GM18499 (cell line): Measurements from ENCODE around the gene MYH10.

ENCODE experiments used
- ATAC-seq: cut with Tn5 transposase; IDR thresholded peaks from one replicate; pipeline ENCODE4 v1.9.1; 2021; ENCODE audit warnings: moderate number of reproducible peaks; ENCODE audit not compliant: insufficient read depth, unreplicated experiment

MYH10 gene

GRCh38 chr17:8459107-8459506 lies 171.4 kb downstream of the MYH10 start:
- no peak for ATAC-seq

DNA sequence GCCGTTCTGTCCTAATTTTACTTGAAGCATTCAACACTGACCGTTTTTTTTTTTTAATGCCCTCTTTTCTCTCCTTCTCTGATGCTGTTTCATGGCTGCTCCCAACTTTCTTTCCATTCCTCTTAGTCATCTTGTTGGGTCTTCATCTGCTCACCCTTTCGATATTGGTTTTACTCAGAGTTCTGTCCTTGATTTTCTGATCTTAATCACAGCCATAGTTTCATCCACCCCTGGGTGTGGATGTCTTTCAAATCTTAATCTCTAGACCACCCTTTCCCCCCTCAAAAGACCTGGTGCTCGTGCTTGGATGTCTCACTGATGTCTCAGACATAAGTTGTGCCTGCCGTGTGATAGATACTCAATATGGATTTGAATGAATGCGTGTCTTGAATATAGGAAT lies 172.4 kb downstream of the MYH10 start:
- ATAC-seq = no peak

- ATAC-seq = no peak
Observed at GRCh38 chr17:8455665-8456209, 174.8 kb downstream of the MYH10 start.

- ATAC-seq = no peak
Observed at GRCh38 chr17:8453326-8453725, 177.2 kb downstream of the MYH10 start.

GRCh38 chr17:8451933-8452614 lies 178.5 kb downstream of the MYH10 start:
- no peak for ATAC-seq

- no peak for ATAC-seq
Observed at GRCh38 chr17:8448310-8448709, 182.2 kb downstream of the MYH10 start.

DNA sequence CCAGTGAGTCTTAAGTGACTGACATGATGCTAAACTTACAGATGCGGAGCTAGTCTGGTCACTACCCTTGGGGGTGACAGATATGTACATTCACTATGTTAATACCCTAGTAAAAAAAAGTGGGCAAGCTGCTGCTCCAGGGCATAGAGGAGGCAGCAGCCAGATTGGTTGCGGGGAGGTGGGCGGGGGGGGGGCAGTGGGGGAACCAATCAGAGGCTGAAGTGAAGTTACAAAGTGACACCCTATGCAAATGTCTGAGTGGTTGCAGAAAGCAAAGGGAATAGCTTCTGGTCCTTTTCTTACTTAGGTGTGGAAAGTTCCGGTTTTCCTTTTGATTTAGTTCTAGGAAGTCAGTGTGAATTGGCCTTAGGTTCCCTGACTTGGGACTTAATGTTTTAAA lies 182.7 kb downstream of the MYH10 start:
- ATAC-seq = no peak

- ATAC-seq = no peak
Observed at GRCh38 chr17:8445536-8445935, 185.0 kb downstream of the MYH10 start.

GRCh38 chr17:8444494-8444893 lies 186.0 kb downstream of the MYH10 start:
- ATAC-seq = no peak

DNA sequence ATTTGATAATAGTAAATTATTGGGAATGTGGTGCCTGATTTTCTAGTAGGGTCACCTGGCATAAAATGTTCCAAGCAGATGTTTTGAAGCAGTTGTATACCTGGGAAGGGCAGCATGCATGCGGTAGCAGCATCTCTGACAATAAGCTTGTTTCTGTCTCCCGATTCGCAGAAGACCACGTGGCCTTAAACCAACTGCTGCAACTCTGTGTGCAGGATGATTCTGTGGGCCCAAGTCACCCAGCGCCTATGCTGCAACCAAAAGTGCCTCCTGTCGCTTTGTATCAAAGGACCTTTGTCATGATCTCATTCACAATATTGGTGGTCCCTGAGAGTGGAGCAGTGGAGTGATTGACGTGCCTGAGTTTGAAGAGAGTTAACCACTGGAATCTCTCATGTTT lies 186.8 kb downstream of the MYH10 start:
- ATAC-seq = no peak

GRCh38 chr17:8442310-8442709 lies 188.2 kb downstream of the MYH10 start:
- no peak for ATAC-seq

DNA sequence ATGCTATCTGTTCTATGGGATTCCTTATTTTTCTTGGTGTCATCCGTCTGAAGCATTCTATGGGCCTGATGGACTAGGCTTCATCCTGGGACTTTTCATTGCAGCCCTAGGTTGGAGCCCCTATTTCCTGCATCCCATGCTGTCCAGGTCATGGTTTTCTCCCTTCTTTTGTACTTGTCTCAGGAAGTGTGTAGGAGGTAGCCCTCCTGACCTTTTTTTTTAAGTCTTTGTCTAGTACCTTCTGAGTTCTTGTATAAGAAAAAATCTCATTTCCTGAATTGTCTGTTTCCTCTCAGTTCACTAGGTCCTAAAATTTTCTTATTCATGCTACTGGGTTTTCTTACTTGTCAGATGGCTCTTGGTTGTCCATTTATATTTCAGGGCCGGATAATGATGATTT lies 188.8 kb downstream of the MYH10 start:
- no peak for ATAC-seq

GRCh38 chr17:8439681-8440080 lies 190.8 kb downstream of the MYH10 start:
- no peak for ATAC-seq

DNA sequence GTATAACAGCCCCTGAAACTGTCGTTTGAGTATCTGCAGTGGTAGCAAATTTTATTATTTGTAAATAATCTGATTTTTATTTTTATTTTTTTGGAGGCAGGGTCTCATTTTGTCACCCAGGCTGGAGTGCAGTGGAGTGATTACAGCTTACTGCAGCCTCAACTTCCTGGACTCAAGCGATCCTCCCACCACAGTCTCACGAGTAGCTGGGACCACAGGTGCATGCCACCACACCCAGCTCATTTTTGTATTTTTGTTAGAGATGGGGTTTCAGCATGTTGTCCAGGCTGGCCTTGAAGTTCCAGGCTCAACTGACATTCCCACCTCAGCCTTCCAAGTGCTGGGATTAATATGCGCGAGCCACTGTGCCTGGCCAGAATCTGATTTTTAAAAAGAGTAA lies 192.1 kb downstream of the MYH10 start:
- ATAC-seq = no peak

DNA sequence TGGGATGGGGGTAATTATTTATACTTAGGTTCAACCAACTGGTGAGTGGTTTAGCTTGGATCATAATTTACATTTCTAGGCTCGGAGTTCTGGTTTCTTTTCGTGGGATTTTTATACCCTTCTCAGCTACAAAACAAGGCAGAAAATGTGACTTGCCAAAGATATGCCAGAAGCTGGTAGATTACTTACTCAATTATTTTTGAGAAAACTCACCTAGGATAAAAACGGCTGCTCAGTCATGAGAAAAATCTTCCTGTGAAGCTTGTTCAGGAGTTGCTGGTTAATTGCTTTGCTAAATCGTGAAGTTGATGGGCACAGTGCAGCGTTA lies 193.7 kb downstream of the MYH10 start:
- no peak for ATAC-seq

GRCh38 chr17:8436169-8436843 lies 194.2 kb downstream of the MYH10 start:
- peak; percentile 15 for ATAC-seq

DNA sequence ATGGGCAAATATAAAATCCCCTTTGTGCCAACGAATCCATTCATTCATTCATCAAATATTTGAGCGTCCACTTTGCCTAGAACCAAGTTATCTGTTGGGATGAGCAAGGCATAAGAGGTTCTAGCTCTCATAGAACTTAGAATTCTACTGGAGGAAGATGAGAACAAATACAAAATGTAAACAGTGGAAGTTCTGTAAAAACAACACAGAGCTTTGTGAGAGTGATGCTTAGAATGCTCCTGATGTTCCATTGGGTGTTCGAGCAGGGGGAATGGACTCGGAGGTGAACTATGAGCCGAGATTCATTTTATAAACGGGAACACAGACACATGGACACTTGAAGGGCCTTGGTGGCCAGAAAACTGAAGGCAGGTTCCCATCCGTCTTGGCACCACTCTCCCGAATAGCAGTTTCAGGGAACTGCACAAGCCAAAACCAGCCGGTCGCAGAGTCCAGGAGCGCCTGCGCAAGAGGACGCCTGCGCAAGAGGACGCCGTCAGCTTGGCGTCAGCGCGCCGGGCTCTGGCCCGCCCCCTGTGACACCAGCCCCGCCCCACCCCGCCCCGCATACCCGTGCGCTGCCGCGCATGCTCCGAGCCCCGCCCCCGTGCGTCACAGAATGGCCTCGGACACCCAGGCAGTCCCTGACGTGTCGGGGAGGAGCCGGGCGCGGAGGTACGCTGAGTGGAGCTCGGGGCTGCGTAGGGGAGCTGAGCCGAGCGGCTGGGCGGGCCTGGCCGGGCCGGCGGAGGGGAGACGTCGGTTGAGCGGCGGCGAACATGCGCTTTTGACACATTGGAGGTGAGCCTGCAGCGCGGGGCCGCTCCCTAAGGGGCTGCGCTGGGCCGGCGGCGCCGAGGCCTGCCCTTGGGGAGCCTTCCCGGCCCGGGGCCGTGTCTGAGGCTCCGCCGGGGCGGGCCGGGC lies 195.0 kb downstream of the MYH10 start, which contains the start of gene NDEL1:
Gene NDEL1 (plus strand): TSS at position 640 of the 924 bp plus-strand sequence. CDS start 8,388 bp downstream, outside the sequence.
- peak; percentile 75 for ATAC-seq

- no peak for ATAC-seq
Observed at GRCh38 chr17:8430966-8431365, 199.6 kb downstream of the MYH10 start.

GRCh38 chr17:8426802-8427201 lies 203.7 kb downstream of the MYH10 start:
- ATAC-seq = no peak

DNA sequence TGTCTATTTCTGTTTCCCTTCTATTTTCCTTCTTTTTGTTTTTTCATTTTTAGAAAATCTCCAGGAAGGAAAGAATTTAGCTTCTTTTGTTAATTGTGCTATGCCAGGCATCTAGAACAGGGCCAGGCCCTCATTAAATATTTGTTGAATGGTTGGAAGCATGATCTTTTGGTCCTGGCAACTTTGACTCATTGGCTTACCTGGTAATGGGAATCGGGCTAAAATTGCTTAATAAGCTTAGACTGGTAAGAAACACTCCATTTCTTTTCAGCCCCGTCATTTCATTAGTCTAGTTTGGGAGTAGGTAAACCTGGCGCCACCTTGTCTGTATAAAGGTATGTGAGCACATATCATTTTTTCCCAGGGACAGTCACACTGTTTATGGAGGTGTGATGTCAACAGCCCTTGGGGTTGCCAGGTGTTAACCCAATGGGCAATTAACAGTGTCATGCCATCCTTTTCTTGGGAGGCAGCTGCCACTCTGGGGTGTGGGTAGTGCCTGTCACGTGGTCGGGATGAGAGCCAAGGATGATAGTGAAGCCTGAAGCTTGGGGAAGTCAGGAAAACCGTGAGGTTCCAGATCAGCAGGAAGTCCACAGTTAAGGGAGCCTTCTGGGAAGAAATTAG lies 204.3 kb downstream of the MYH10 start:
- ATAC-seq = no peak
